Stomach (tissue), 9 donors: ENCODE data around the gene RNF11. TPM values are rescaled to one million over a fixed set of nuclear protein-coding genes. Genes with fewer than 3 reads are reported as not detected.
A peak's percentile ranks its signal among the peaks of the same experiment; 100 is the strongest.
"Not testable (repeated sequence)": the region's sequence is repeated elsewhere in the genome, so short reads cannot be mapped to it uniquely, and the experiment has no call there.

Experiments
- DNase-seq, 2 donors: peaks; one replicate each; pipeline versions ENCODE4 v3.0.0 to v3.0.0-alpha.2; 2013 to 2019
- H3K27ac ChIP-seq, 5 donors: fragments of 200-600 bp in 4 of 5; sonication (generic) in 4 of 5; one replicate each; pipeline ENCODE4 v1.5.1; 2013 to 2019; ENCODE audit warnings: mild to moderate bottlenecking in 1 of 5, moderate library complexity in 1 of 5
- H3K27me3 ChIP-seq, 3 donors: fragments of 200-600 bp; sonication (generic); one replicate each; pipeline ENCODE4 v1.5.1; 2017 to 2019; ENCODE audit warnings: mixed run types in 1 of 3
- H3K36me3 ChIP-seq, 4 donors: fragments of 200-600 bp; sonication (generic); 1 replicate in 3 of 4; 2 replicates in 1 of 4; pipeline ENCODE4 v1.5.1; 2016 to 2019
- H3K4me1 ChIP-seq, 4 donors: fragments of 200-600 bp; sonication (generic); one replicate each; pipeline ENCODE4 v1.5.1; 2016 to 2019
- H3K4me3 ChIP-seq, 4 donors: fragments of 200-600 bp; sonication (generic) in 3 of 4; one replicate each; pipeline ENCODE4 v1.5.1; 2016 to 2019; ENCODE audit warnings: mild to moderate bottlenecking in 1 of 4
- H3K9me3 ChIP-seq, 4 donors: fragments of 200-600 bp; sonication (generic); one replicate each; pipeline ENCODE4 v1.5.1; 2016 to 2019
- EP300 ChIP-seq: sonication (generic); formaldehyde crosslinking; IDR thresholded peaks from one replicate; pipeline ENCODE4 v1.6.1; 2017; ENCODE audit warnings: antibody characterized with exemption
- POLR2A ChIP-seq, 4 donors: fragments of 450-650 bp; IDR thresholded peaks; one replicate each; pipeline ENCODE4 v1.6.1; 2016; ENCODE audit warnings: antibody characterized with exemption in 4 of 4, control low read depth in 2 of 4, mild to moderate bottlenecking in 1 of 4, moderate library complexity in 1 of 4
- POLR2AphosphoS5 ChIP-seq, 3 donors: sonication (generic); formaldehyde crosslinking; IDR thresholded peaks; one replicate each; pipeline ENCODE4 v1.6.1; 2016; ENCODE audit warnings: antibody characterized with exemption in 3 of 3
- WGBS, 5 donors: extraction: QIAGEN DNeasy Blood & Tissue Kit in 3 of 5; methylation state at CpG; one replicate each; pipeline versions ENCODE4 v1.1.5 to v1.1.7; 2013 to 2018; 5-methylcytosine and 5-hydroxymethylcytosine counted together
- intact Hi-C: fragments of 100-400 bp; cut with DNase I; formaldehyde crosslinking; loops from one replicate; pipeline ENCODE4 v1.15.1; 2023; ENCODE audit warnings: low total_unique reads
- polyA plus RNA-seq, 3 donors: library from polyadenylated mRNA; stranded (reverse); fragments of 200-250 nt; gene quantifications; one replicate each; pipeline ENCODE4 v1.2.3, GENCODE V29; 2013
- total RNA-seq, 5 donors: library from RNA; depleted of rRNA; stranded (reverse); fragments of >200 nt; gene quantifications; one replicate each; pipeline versions ENCODE4 v1.1.0 to v1.2.3, GENCODE V29; 2014 to 2016
- TF ChIP-seq, protein P1 (sequence below), 7 experiments: fragments of 450-650 bp in 4 of 7; fragments of 200-600 bp in 3 of 7; sonication (generic) in 3 of 7; IDR thresholded peaks; one replicate each; pipeline ENCODE4 v1.5.1; 2016 to 2019; ENCODE audit warnings: antibody characterized with exemption in 7 of 7, control low read depth in 2 of 7, mild to moderate bottlenecking in 1 of 7
- donor health status: healthy with polysubstance abuse.
- donor health status: Bipolar disorder and iron deficiency.
- donor health status: healthy.

The RNF11 gene
- total and polyA plus RNA-seq, 8 donors, result 34.6 to 120 (median 74.4) TPM

DNA sequence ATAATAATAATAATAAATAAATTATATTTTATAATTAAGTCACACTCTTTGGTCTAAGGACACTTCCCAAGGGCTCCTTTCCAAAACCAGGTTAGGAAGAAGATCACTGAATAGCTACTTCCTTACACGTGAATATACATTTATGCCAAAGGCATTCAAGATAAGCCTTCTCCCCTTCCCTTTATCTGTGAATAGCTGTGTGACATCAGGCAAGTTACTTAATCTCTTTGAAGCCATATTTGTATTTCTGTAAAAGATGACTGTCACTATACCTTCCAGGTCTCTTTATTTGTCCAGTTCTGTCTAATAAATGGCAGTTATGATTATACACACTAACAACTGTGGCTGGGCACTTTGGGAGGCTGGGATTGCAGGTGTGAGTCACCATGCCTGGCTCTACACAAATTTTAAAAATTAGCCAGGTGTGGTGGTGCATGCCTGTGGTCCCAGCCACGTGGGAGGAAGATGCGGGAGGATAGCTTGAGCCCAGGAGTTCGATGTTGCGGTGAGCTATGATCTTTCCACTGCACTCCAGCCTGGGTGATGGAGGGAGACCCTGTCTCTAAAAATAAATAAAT, 5.5 kb upstream of the RNF11 start:
- DNase-seq, result no peak
- H3K36me3 ChIP-seq, result no peaks in the 10 kb centered on the region
- H3K27ac ChIP-seq, result no peak overlapping the region
- TF ChIP-seq, protein P1, sequence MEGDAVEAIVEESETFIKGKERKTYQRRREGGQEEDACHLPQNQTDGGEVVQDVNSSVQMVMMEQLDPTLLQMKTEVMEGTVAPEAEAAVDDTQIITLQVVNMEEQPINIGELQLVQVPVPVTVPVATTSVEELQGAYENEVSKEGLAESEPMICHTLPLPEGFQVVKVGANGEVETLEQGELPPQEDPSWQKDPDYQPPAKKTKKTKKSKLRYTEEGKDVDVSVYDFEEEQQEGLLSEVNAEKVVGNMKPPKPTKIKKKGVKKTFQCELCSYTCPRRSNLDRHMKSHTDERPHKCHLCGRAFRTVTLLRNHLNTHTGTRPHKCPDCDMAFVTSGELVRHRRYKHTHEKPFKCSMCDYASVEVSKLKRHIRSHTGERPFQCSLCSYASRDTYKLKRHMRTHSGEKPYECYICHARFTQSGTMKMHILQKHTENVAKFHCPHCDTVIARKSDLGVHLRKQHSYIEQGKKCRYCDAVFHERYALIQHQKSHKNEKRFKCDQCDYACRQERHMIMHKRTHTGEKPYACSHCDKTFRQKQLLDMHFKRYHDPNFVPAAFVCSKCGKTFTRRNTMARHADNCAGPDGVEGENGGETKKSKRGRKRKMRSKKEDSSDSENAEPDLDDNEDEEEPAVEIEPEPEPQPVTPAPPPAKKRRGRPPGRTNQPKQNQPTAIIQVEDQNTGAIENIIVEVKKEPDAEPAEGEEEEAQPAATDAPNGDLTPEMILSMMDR (IDR thresholded peaks at IDR 0.05), result no peak
- no peak for TF ChIP-seq POLR2AphosphoS5 (IDR thresholded peaks at IDR 0.05)
- no peak for TF ChIP-seq EP300
- TF ChIP-seq POLR2A (IDR thresholded peaks at IDR 0.05), result no peak
- H3K9me3 ChIP-seq, result no peaks in the 10 kb centered on the region
- H3K27me3 ChIP-seq, result no peaks in the 10 kb centered on the region
- no peak overlapping the region for H3K4me3 ChIP-seq
- peaks cover 0 to 19% (median 11%) of the 10 kb centered on the region in 4 donors for H3K4me1 ChIP-seq
- 86 to 89% (median 87%) methylated on average over 5 of the region's 5 CpGs for WGBS, 5 donors
- intact Hi-C loops, result no loop called here

- Histone ChIP-seq H3K9me3 (no peaks in the 10 kb centered on the region), H3K4me3 (no peak overlapping the region), H3K36me3 (no peaks in the 10 kb centered on the region), H3K27ac (no peak overlapping the region), H3K27me3 (no peaks in the 10 kb centered on the region), H3K4me1 (peaks cover 0 to 20% (median 12%) of the 10 kb centered on the region in 4 donors)
- 82 to 92% (median 88%) methylated on average over 3 of the region's 3 CpGs for WGBS, 5 donors
- intact Hi-C loops, result no loop called here
- TF ChIP-seq EP300, result no peak
- no peak for TF ChIP-seq POLR2A (IDR thresholded peaks at IDR 0.05)
- TF ChIP-seq, protein P1 (IDR thresholded peaks at IDR 0.05), result no peak
- TF ChIP-seq POLR2AphosphoS5 (IDR thresholded peaks at IDR 0.05), result no peak
- DNase-seq, result no peak
Measured at GRCh38 chr1:51231120-51231519, 5.0 kb upstream of the RNF11 start.

DNA sequence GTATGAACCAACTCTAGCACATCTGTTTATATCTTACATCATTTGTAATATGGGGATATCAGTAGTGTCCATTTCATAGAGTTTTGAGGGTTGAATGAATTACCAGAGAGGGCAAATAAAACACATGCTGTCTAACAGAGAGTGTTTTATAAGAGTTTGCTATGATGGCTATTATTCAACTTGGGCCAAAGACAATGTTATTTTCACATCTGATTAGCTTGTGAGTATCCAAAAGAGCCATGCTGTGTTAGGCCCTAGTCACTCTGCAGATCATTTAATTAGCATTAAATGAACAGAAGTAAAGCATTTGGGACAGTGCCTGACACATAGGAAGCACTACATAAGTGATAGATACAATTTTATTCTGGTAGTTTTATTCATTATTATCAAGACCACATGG, 4.2 kb upstream of the RNF11 start:
- Histone ChIP-seq H3K36me3 (no peaks in the 10 kb centered on the region), H3K27ac (no peak overlapping the region), H3K4me1 (peaks cover 0 to 20% (median 12%) of the 10 kb centered on the region in 4 donors), H3K27me3 (no peaks in the 10 kb centered on the region), H3K9me3 (no peaks in the 10 kb centered on the region), H3K4me3 (no peak overlapping the region)
- no peak for DNase-seq
- TF ChIP-seq POLR2A (IDR thresholded peaks at IDR 0.05) (no peak), EP300 (no peak)
- intact Hi-C loops, result no loop called here

- Histone ChIP-seq H3K4me1 (peaks cover 13 to 33% (median 24%) of the 10 kb centered on the region in 4 donors), H3K27ac (peak overlapping the region in 1 of 5 donors; percentile 98)
- WGBS, 5 donors, result 76 to 94% (median 85%) methylated on average over 7 of the region's 7 CpGs
- H3K4me3 ChIP-seq, H3K9me3 ChIP-seq, H3K36me3 ChIP-seq, intact Hi-C loops, DNase-seq, H3K27me3 ChIP-seq: not testable (repeated sequence)
Measured at GRCh38 chr1:51234236-51234635, 1.8 kb upstream of the RNF11 start.

GRCh38 chr1:51234721-51235425, 1.2 kb upstream of the RNF11 start:
- TF ChIP-seq POLR2A (IDR thresholded peaks at IDR 0.05) (no peak), POLR2AphosphoS5 (IDR thresholded peaks at IDR 0.05) (peak in 1 of 3 donors; percentile 39)
- TF ChIP-seq, protein P1 (IDR thresholded peaks at IDR 0.05), result no peak
- H3K4me1 ChIP-seq, result peaks cover 18 to 40% (median 29%) of the 10 kb centered on the region in 4 donors
- H3K27ac ChIP-seq, result peak overlapping the region in 4 of 5 donors; percentile 97 to 99 (median 98)
- 61 to 73% (median 64%) methylated on average over 8 of the region's 8 CpGs for WGBS, 5 donors
- intact Hi-C loops, result no loop called here
- H3K9me3 ChIP-seq, result no peaks in the 10 kb centered on the region
- H3K36me3 ChIP-seq, result no peaks in the 10 kb centered on the region
- no peaks in the 10 kb centered on the region for H3K27me3 ChIP-seq
- peak overlapping the region in 2 of 4 donors; percentile 86 to 92 for H3K4me3 ChIP-seq
- DNase-seq, result peak; percentile 80
